Activated CD4-positive, alpha-beta T cell treated with anti-CD3 and anti-CD28 coated beads, Interleukin-2, amount 50 U/mL, for 16 hours (primary cell): Measurements from ENCODE around the gene BCDIN3D.
"Not testable (repeated sequence)": the region's sequence is repeated elsewhere in the genome, so short reads cannot be mapped to it uniquely, and the experiment has no call there.

Experiments
- DNase-seq: peaks from one replicate; pipeline ENCODE4 v3.0.0-alpha.2; 2020

BCDIN3D gene, protein sequence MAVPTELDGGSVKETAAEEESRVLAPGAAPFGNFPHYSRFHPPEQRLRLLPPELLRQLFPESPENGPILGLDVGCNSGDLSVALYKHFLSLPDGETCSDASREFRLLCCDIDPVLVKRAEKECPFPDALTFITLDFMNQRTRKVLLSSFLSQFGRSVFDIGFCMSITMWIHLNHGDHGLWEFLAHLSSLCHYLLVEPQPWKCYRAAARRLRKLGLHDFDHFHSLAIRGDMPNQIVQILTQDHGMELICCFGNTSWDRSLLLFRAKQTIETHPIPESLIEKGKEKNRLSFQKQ

GRCh38 chr12:49842519-49843352 lies at the start of gene BCDIN3D:
Gene BCDIN3D (minus strand): TSS chr12:49843106. CDS start chr12:49843087, 19 bp downstream.
- DNase-seq = peak; percentile 95

DNA sequence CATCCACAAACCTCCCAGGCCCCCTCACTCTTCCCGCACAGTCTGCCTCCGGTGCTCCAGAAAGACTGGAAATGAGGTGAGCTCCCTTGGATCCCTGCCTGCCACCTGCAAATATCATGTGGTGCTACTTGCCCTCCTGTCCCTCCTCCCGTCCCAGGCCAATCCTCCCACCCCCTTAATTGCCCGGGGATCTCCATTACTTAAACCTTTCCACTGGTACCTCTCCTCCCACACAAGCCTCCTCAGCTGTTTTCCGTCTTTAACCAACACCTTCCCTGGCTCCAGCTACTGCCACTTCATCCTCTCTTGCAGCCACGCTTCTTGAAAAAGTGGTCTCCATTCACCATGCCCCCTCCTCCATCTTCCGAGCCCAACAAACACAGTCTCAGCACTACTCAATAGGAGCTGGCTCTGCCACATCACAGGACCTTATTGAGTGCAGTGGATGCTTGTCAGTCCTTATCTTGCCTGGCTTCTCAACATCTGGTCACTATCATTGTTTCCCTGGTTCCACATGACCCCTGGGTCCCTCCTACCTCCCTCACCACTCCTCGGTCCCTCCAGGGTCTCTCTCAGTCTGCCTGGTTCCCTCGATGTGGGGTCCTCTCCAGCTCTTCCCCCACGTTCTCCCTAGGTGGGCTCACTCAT lies 49.3 kb upstream of the BCDIN3D start:
- no peak for DNase-seq

- DNase-seq = no peak
Observed at GRCh38 chr12:49891476-49891875, 48.6 kb upstream of the BCDIN3D start.

DNA sequence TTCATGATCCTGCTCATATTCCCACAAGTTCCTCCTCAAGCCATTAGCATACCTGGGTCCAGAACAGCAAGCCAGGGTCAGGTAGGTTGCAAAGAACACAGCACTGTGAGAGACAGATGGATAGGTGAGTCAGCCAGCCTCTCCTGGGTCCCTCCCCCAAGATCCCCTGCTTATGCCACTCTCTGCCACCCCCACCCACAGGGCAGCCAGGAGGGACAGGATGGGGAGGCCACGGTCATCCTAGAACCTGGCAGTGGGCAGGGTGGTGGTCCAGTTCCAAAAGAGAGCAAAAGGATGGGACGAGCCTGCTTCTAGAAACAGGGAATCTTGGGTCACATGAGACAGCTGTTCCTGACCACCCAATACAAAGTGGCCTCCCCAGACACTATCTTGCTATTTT lies 48.1 kb upstream of the BCDIN3D start:
- no peak for DNase-seq

DNA sequence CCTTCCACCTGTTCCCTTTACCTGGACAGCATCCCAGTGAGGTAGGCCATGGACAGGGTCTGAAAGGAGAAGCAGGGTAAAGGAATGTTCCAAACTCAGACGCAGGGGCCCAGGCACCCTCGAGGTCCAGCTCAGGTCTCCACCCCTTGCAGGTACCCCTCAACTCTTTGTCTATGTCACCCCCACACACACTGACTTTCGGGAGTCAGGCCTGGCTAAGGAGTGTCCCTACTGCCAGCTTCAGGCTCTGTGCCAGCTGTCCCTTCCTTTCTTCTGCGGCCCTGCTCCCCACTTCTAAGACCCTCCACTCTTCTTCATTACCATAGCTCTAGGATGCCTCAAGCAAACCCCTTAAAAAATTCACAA lies 47.2 kb upstream of the BCDIN3D start:
- DNase-seq = no peak

GRCh38 chr12:49889361-49890095 lies 46.6 kb upstream of the BCDIN3D start:
- no peak for DNase-seq

GRCh38 chr12:49888461-49889151 lies 45.7 kb upstream of the BCDIN3D start:
- DNase-seq = no peak

DNA sequence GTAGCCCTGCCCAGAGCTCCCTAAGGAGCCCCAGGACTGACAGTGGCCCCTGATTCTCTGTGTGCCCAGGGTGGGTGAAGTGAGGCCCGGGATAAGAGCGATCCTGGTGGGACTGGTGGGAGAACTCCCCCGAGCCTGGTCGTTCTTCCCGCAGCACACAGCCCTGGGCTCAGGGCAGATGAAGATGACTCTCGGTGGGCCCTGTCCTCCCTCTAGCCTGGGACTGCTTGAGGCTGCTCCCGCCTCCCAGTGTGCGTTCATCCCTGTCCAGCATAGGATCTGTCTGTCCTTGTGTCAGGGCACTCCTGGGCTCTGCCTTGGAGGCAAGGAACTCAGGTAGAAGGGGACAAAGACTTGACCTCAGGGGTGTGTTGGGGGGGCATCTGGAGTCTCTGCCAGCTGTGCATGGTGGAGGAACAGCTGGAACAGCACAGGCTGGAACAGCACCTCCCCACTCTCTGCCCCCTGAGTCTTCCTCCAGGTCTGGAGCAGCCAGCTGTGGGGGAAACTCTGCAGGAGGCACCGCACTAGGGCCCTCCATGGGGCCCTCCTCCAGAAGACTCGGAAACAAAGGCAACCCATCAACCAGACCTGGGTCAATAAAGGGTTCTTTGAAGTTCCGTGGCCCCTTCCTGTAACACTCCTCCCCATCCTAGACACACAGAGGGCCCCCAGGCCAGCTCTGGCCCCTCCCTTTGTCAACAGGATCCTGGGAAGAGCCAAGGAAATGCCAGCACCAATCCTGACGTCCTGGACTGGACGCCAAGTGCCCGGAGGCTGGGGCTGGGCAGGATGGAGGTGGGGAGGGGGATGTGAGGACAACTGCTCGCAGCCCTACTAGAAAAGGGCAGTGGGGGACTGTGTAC lies 44.9 kb upstream of the BCDIN3D start:
- no peak for DNase-seq

- DNase-seq = no peak
Observed at GRCh38 chr12:49887091-49887490, 44.2 kb upstream of the BCDIN3D start.

GRCh38 chr12:49885663-49886461 lies 43.0 kb upstream of the BCDIN3D start:
- no peak for DNase-seq

DNA sequence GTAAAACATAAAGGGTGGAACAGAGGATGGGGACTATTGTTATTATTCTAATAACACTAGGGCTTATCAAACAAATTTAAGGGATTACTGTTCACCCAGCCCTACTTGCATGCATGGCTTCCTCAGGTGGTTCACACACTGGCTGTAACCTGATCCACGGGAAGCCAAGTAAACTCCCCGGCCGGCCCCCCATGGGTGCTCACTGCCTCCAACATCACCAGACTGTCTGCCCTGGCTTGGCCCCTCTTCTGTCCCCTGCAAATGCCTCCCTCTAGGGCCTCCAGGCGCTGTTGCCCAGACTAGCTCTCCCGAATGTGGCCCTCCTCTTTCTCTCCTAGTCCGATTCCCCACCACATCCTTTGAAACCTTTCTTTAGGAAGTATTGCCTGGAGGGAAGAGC lies 42.2 kb upstream of the BCDIN3D start:
- DNase-seq = no peak

DNA sequence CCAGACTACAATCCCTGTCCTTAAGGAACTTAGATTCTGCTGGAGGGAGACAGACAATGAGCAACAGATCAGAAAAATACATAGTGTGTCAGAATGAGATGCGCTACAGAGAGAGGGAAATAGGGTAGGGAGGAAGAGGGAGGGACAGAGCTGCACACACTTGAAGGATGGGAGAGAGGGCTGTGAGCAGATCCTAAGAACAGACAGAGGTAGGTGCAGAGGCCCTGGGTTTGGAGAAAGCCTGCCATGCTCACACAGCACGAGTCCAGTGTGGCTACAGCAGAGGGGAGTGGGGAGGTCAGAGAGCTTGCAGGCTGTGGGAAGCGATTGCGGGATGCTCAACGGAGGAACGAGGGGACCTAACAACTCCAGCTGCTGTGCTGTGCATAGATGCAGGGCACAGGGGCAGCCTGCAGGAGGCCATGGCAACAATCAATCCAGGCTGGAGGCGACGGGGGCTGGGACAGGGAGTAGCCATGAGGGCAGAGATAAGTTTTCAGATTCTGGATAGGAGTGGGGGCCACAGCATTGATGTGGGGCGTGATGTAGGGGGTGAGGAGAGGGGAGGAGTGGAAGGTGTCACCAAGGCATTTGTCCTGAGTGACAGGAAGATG lies 40.1 kb upstream of the BCDIN3D start:
- DNase-seq = no peak

- no peak for DNase-seq
Observed at GRCh38 chr12:49882248-49882850, 39.4 kb upstream of the BCDIN3D start.

DNA sequence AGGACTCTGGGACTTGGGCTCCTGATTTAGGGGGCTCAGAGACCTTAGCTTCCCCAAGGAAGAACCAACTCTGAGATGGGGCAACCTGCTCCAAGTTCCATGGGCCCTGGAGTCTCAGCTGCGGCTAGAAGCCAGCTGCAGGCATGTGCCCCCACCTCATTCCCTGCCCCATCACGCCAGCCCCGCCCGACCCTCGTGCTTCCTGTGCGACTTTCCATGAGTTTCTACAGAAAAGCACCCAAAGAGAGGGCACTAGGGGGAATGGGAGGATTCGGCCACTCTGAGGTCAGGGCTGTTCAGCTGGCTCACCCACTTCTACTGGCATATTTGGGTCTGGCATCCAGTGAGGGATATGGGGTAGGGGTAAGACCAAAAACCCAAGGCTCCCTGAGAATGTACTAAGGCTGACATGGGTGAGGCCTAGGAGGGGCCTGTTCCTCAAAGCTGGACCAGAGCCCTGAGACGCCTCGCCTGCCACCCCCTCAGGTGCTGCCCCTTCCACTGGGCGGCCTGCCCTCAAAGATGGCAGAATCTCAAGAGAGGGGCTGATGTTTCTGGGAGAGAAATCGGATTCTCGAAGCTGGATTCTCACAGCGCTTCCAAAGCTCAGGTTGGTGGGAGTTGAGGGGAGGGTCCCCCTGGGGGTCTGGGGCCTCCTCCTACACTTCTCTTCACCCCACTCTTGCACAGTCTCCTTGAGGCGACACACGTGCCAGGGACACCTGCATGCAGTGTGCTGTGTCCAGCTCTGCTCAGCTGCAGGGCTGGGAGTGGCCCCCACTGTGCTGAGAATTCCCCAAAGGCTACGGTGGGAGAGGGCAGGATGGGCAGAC lies 38.7 kb upstream of the BCDIN3D start:
- no peak for DNase-seq

DNA sequence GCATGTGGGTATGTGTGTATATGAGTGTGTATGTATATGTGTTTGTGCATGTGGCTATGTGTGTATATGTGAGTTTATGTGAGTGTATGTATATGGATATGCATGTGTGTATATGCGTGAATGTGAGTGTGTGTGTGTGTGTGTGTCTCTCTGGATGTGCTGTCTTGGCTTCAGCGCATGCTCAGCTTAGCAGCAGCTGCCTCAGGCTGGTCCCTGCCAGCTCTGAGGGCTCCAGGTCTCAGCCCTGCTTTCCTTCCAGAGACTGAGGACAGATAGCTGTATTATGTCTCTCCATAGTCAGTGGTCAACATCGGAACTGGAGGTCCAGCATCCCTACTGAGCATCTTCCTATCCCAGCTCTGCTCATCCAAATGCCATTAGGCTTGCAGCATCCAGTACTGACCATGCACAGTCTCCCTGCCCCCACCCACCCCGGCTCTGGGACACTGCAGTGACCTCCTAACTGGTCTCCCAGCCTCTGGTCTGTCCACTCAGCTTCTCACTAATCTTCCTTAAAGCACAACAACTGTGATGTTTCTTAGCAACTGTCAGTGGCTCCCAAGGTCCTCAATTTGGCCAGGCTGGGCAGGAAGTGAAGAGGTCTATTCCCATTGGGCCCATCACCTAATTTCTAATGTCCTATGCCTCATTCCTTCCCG lies 38.0 kb upstream of the BCDIN3D start:
- no peak for DNase-seq

- DNase-seq = not testable (repeated sequence)
Observed at GRCh38 chr12:49879065-49879464, 36.2 kb upstream of the BCDIN3D start.

DNA sequence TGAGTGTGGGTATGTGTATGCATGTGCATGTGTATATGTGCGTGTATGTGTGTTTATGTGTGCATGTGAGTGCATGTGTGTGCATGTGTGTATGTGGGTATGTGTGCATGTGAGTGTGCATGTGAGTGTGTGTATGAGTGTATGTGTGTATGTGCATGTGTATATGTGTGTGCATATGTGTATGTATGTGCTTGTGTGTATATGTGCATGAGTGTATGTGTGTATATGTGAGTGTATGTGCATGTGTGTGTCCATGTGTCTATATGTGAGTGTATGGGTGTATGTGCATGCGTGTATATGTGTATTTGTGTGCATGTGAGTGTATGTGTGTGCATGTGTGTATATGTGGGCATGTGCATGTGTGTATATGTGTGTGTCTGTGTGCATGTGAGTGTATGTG lies 35.1 kb upstream of the BCDIN3D start:
- DNase-seq = no peak

- no peak for DNase-seq
Observed at GRCh38 chr12:49877066-49877465, 34.2 kb upstream of the BCDIN3D start.
